GM06990 (cell line): ENCODE measurements around the gene JAZF1.

Source experiments
- DNase-seq: peaks from one replicate; pipeline ENCODE4 v3.0.0-alpha.2; 2011; ENCODE audit not compliant: insufficient read length; ENCODE audit errors: extremely low read depth
- H3K27me3 ChIP-seq: replicated peaks from 2 replicates; pipeline ENCODE4 v1.6.0; 2011; ENCODE audit warnings: low read length; ENCODE audit not compliant: control insufficient read depth, insufficient read depth
- H3K36me3 ChIP-seq: 2 replicates; pipeline ENCODE4 v1.5.1; 2011; ENCODE audit warnings: low read length; ENCODE audit not compliant: control insufficient read depth, insufficient read depth
- H3K4me3 ChIP-seq: replicated peaks from 2 replicates; pipeline ENCODE4 v1.5.1; 2011; ENCODE audit warnings: low read depth, mild to moderate bottlenecking, control low read depth, low read length
- TF ChIP-seq, protein P1 (sequence below): IDR thresholded peaks from 2 replicates; pipeline ENCODE4 v1.5.1; 2011; ENCODE audit warnings: low read length, control low read depth, mild to moderate bottlenecking, inconsistent platforms; ENCODE audit not compliant: insufficient read depth, poor library complexity, severe bottlenecking

JAZF1 gene

DNA sequence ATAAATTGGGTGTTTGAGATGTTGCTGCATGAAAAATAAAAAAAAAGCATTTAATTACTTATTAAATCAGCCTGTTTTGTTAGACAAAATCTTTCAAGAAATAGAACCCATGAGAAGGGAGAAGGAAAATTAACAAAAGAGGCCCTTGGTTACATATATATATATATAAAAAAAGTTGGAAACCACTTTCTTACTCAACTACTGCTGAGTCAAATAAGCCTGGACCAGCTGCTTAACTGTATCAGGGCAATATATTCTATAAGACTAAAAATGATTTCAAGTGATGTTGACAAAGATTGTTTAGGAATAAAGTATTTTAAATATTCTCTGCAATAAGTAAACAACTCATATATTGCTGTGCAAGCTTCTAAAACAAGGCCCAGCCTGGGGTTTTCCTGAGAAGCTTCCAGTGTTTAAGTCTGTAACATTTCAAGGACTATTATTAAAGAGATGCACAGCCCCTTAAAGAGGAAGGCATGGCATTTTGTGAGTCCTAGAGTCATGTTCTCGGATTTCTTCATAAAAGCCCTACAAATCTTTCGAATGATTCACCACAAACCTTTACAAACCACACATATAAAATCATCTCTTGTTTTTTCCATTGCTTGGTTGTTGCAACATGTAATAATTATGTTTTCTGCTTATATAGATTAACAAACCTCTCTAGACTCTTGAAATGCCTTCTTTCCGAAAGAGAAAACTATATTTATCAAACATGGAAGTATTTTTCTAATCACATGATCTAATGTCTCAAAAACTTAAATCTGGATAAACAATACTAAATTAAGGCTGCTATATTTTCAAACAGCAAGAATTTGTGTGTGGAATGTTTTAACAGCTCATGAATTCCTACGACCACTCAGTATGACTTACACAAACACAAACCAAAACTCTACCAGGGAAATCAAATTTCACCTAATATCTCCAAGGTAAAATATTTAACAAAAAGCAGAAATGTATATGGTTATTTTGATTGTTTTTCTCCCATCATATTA lies 14.3 kb downstream of the JAZF1 start:
- TF ChIP-seq, protein P1, sequence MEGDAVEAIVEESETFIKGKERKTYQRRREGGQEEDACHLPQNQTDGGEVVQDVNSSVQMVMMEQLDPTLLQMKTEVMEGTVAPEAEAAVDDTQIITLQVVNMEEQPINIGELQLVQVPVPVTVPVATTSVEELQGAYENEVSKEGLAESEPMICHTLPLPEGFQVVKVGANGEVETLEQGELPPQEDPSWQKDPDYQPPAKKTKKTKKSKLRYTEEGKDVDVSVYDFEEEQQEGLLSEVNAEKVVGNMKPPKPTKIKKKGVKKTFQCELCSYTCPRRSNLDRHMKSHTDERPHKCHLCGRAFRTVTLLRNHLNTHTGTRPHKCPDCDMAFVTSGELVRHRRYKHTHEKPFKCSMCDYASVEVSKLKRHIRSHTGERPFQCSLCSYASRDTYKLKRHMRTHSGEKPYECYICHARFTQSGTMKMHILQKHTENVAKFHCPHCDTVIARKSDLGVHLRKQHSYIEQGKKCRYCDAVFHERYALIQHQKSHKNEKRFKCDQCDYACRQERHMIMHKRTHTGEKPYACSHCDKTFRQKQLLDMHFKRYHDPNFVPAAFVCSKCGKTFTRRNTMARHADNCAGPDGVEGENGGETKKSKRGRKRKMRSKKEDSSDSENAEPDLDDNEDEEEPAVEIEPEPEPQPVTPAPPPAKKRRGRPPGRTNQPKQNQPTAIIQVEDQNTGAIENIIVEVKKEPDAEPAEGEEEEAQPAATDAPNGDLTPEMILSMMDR = no peak
- Histone ChIP-seq H3K36me3 (no peaks in the 10 kb centered on the region), H3K27me3 (no peaks in the 10 kb centered on the region; the same call in 1 of the 2 replicates), H3K4me3 (no peak overlapping the region)
- no peak for DNase-seq

DNA sequence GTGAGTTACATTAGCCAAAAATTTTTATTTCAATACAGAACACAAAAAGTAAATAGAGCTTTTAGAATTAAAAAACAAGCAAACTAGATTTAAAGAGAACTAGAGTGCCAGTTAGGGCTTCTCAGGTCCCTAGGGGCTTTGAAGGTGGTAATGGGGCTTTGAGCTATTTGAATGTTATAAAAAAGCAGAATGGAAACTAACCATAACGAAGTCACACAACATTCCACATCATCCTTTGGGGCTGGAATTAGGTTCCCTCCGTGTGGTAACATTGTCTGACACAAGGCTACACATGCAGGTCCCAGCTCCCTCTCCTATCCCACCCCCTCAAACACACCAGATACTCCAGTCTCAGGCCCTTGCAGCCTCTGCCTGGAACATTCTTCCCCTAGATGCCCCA lies 15.3 kb downstream of the JAZF1 start:
- TF ChIP-seq, protein P1 = no peak
- DNase-seq = no peak
- no peaks in the 10 kb centered on the region for H3K36me3 ChIP-seq
- H3K27me3 ChIP-seq = no peaks in the 10 kb centered on the region; the same call in 1 of the 2 replicates
- H3K4me3 ChIP-seq = no peak overlapping the region

DNA sequence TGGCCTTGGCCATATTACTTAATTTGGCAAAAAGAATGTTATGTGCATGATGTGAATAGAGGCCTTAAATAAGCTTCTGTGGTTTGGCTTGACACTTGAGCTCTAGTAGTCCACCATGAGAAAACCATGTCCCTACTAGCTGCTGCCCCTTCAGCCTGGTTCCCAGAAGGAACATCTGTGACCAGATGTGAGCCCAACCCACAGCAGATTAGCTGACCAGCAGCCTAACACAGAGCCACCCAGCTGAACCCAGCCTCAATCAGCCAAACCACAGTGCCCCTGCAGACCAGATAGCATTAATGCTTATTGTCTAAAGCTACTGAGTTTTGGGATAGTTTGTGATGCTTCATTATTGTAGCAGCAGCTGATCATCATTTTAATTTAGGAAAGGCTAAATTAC lies 16.6 kb downstream of the JAZF1 start:
- Histone ChIP-seq H3K36me3 (no peaks in the 10 kb centered on the region), H3K4me3 (no peak overlapping the region), H3K27me3 (no peaks in the 10 kb centered on the region; the same call in 1 of the 2 replicates)
- DNase-seq = no peak
- TF ChIP-seq, protein P1 = no peak

DNA sequence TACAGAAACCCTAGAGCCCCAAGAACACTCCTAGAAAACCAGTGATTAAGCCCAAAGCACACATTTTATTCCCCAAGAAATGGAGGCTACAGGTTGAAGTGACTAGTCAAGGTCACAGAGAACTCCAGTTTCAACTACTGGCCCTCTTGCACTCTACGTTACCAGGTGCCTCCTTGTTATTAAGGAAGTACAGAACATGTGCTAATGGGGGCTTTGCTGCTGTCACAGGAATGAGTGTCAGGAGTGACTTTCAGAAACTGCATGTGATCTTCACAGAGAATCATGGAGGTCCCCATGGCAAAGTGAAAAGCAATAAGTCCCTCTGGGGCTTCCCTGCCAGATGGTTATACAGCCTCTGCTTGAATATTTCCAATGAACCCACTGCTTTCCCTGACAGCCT lies 19.3 kb downstream of the JAZF1 start:
- no peak for DNase-seq

DNA sequence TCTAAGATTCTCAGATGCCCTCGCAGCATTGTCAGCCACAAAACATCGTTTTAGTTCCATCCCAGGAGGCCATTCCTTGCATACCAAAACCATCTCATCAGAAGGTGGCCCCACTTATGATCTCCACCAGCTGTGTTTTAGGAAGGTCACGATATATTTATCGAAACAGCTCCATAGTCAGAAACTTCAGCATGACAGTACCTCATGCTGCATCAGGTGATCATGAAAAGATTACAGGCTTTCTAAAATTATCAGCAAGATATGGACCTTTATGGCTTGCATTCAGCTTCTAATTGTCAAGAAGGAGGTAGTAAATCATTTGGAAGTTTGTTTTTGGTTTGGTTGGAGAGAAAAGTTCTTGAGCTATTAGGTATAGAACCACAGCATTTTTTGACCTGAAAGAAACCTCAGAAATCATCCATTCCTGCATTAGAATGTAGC lies 20.0 kb downstream of the JAZF1 start:
- Histone ChIP-seq H3K36me3 (no peaks in the 10 kb centered on the region), H3K27me3 (no peaks in the 10 kb centered on the region; the same call in 1 of the 2 replicates), H3K4me3 (no peak overlapping the region)
- DNase-seq = no peak
- TF ChIP-seq, protein P1 = no peak

More for the DNA sequence above, 19.3 kb downstream of the JAZF1 start:
- TF ChIP-seq, protein P1 = no peak
- Histone ChIP-seq H3K36me3 (no peaks in the 10 kb centered on the region), H3K4me3 (no peak overlapping the region), H3K27me3 (no peaks in the 10 kb centered on the region; the same call in 1 of the 2 replicates)
